Testis (tissue), 3 donors: ENCODE measurements around the gene RGS5. TPM values are rescaled to one million over a fixed set of nuclear protein-coding genes. Genes with fewer than 3 reads are reported as not detected.

ENCODE experiments used
- DNase-seq: peaks from one replicate; pipeline ENCODE4 v3.0.0-alpha.2; 2019
- H3K27ac ChIP-seq, 2 donors: fragments of 200-600 bp; sonication (generic); one replicate each; pipeline ENCODE4 v1.5.1; 2019
- H3K27me3 ChIP-seq: fragments of 200-600 bp; sonication (generic); one replicate; pipeline ENCODE4 v1.5.1; 2019
- H3K36me3 ChIP-seq: fragments of 200-600 bp; sonication (generic); one replicate; pipeline ENCODE4 v1.5.1; 2017; ENCODE audit warnings: low read depth; ENCODE audit errors: missing control alignments
- H3K4me1 ChIP-seq: fragments of 200-600 bp; sonication (generic); one replicate; pipeline ENCODE4 v1.5.1; 2019
- H3K4me3 ChIP-seq, 2 donors: fragments of 200-600 bp; sonication (generic); one replicate each; pipeline ENCODE4 v1.5.1; 2017 to 2019
- H3K9me3 ChIP-seq: fragments of 200-600 bp; sonication (generic); one replicate; pipeline ENCODE4 v1.5.1; 2017
- CTCF ChIP-seq, 3 experiments: fragments of 450-650 bp in 2 of 3; fragments of 200-600 bp in 1 of 3; sonication (generic) in 1 of 3; IDR thresholded peaks; one replicate each; pipeline ENCODE4 v1.5.1; 2016 to 2019; ENCODE audit warnings: antibody characterized with exemption in 3 of 3, mild to moderate bottlenecking in 2 of 3, moderate library complexity in 1 of 3
- POLR2A ChIP-seq: fragments of 450-650 bp; IDR thresholded peaks from one replicate; pipeline ENCODE4 v1.6.1; 2017; ENCODE audit warnings: antibody characterized with exemption, mild to moderate bottlenecking, moderate library complexity
- WGBS, 2 donors: methylation state at CpG; one replicate each; pipeline ENCODE4 v1.1.5; 2018; 5-methylcytosine and 5-hydroxymethylcytosine counted together
- intact Hi-C: fragments of 100-400 bp; cut with DNase I; formaldehyde crosslinking; loops from one replicate; pipeline ENCODE4 v1.15.1; 2023; ENCODE audit warnings: low total_unique reads
- polyA plus RNA-seq: library from polyadenylated mRNA; stranded (reverse); fragments of 350-450 nt; fragmentation: Illumina TruSeq; extraction: RNeasy Lipid Tissue Mini Kit (QIAGEN cat#74804); gene quantifications from one replicate; pipeline ENCODE4 v1.2.3, GENCODE V29; 2014; ENCODE audit warnings: low read depth, low replicate concordance; ENCODE audit not compliant: insufficient read depth
- total RNA-seq, 2 donors: library from RNA; depleted of rRNA; stranded (reverse); fragments of >200 nt; gene quantifications; one replicate each; pipeline ENCODE4 v1.2.3, GENCODE V29; 2016

RGS5 gene
- total and polyA plus RNA-seq, 3 donors from 2014 or later = 84.7 to 237 (median 214) TPM

DNA sequence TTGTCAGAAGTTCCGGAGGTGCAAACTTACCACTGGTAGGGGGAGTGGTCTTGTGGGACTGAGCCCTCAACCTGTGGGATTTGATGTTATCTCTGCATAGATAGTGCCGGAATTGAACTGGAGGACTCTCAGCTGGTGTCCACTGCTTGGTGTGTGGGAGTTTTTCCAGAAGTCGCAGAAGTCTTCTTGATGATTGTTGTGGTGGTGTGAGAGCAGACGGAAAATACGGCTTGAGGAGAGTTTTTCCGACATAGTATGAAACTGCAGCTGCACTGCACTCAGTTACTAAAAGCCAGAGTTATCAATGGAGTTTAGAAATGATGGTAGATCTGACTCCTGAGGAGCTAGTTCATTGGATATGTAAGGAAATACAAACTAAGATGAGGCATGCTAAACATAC, 14.9 kb downstream of the RGS5 start:
- Histone ChIP-seq H3K36me3 (no peaks in the 10 kb centered on the region), H3K4me1 (no peaks in the 10 kb centered on the region), H3K27me3 (no peaks in the 10 kb centered on the region), H3K9me3 (no peaks in the 10 kb centered on the region), H3K27ac (no peak overlapping the region), H3K4me3 (no peak overlapping the region)
- 80 to 85% methylated on average over 6 of the region's 6 CpGs for WGBS, 2 donors
- no peak for DNase-seq
- no peak for TF ChIP-seq POLR2A
- TF ChIP-seq CTCF (IDR thresholded peaks at IDR 0.05) = no peak
- intact Hi-C loops = no loop called here

DNA sequence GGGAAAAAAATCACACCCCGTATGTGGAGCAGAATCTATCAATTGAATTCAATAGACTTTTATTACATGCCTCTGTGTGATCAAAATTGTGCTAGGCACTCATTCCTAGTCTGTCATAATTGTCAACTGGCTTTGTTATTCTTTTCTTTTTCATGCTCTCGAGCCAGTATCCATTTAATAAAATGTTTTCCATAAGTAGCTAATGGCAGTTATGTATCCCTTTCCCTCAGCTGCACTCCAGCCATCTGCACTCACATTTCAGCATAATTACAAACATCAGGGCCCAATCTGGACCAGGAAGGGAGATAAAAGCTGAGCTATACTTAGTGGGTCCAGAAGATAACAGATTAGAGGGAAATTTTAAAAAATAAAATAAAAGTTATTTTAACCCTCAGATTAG, 15.9 kb downstream of the RGS5 start:
- Histone ChIP-seq H3K9me3 (no peaks in the 10 kb centered on the region), H3K27me3 (no peaks in the 10 kb centered on the region), H3K4me1 (no peaks in the 10 kb centered on the region), H3K4me3 (no peak overlapping the region), H3K27ac (no peak overlapping the region), H3K36me3 (no peaks in the 10 kb centered on the region)
- intact Hi-C loops = no loop called here
- WGBS, 2 donors = 81 to 84% methylated on average over 2 of the region's 2 CpGs
- DNase-seq = no peak
- TF ChIP-seq POLR2A = no peak
- no peak for TF ChIP-seq CTCF (IDR thresholded peaks at IDR 0.05)

DNA sequence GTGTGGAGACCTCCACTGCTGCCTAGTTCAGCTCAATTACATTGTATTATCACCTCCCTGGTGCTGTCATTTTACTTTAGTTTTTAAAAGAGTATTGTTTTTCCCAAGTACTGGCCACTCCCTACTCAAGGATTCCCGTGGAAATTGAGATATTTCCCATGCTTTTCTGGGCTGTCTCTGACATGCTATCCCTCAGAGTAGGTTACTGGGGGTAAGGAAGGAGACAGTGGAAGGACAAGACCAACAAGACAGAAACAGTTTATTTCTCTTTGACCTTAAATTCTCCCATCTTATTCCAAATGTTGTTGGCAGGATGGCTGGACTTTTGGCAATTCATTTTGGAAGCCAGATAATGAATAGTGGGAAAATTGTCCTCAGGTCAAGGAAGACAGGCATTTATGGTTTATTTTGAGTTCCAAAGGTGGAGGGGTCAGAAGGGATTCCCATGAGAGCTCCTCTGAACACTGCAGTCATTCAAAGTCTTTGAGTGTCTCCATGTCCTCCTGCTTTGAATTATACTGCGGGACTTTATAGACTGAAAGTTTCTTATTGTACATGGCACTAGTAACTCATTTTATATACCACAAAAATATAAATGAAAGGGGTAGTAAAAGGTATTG, 20.3 kb downstream of the RGS5 start:
- Histone ChIP-seq H3K36me3 (no peaks in the 10 kb centered on the region), H3K27me3 (no peaks in the 10 kb centered on the region), H3K9me3 (no peaks in the 10 kb centered on the region), H3K4me3 (no peak overlapping the region), H3K4me1 (no peaks in the 10 kb centered on the region), H3K27ac (no peak overlapping the region)
- no peak for TF ChIP-seq CTCF (IDR thresholded peaks at IDR 0.05)
- TF ChIP-seq POLR2A = no peak
- intact Hi-C loops = no loop called here
- 54 to 66% methylated on average over 2 of the region's 2 CpGs for WGBS, 2 donors
- DNase-seq = no peak

- no peaks in the 10 kb centered on the region for H3K27me3 ChIP-seq
- no peaks in the 10 kb centered on the region for H3K36me3 ChIP-seq
- 70 to 84% methylated on average over 2 of the region's 2 CpGs for WGBS, 2 donors
- no peak for DNase-seq
- TF ChIP-seq POLR2A (no peak), CTCF (IDR thresholded peaks at IDR 0.05) (no peak)
- H3K27ac ChIP-seq = no peak overlapping the region
- no peaks in the 10 kb centered on the region for H3K4me1 ChIP-seq
- no peaks in the 10 kb centered on the region for H3K9me3 ChIP-seq
- H3K4me3 ChIP-seq = no peak overlapping the region
- intact Hi-C loops = loop anchor here (10.0 kb wide), 1 partner anchor 104 kb away; no protein-coding TSS in a partner anchor
These were observed 24.1 kb downstream of the RGS5 start for GRCh38 chr1:163178628-163179027.

DNA sequence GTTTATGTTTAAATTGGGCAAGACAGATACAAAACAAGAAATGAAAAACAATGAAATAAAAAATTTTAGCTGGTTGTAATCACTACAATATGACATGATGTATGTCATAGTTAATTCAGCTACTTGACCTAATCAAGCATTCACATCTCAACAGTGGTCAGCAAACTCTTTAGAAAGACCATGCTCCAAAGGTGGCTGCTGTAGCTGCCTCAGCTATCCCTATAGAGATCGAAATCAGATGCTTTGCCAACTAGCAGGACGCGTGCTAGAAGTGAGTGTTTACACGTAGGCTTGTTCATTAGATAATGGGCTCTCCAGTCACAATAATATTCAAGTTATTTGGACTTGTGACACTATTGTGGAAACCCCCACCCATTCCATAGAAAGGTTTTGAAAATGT, 25.9 kb downstream of the RGS5 start:
- WGBS, 2 donors = 70 to 89% methylated on average over 4 of the region's 4 CpGs
- Histone ChIP-seq H3K9me3 (no peaks in the 10 kb centered on the region), H3K36me3 (no peaks in the 10 kb centered on the region), H3K4me1 (peaks cover 1% of the 10 kb centered on the region), H3K27me3 (no peaks in the 10 kb centered on the region), H3K27ac (no peak overlapping the region), H3K4me3 (no peak overlapping the region)
- no peak for TF ChIP-seq CTCF (IDR thresholded peaks at IDR 0.05)
- no peak for TF ChIP-seq POLR2A
- intact Hi-C loops = loop anchor here (10.0 kb wide), 1 partner anchor 102 kb away; no protein-coding TSS in a partner anchor
- DNase-seq = no peak
